Thymus (tissue), 11 donors: Measurements from ENCODE around the gene EMC8. TPM values are rescaled to one million over a fixed set of nuclear protein-coding genes. Genes with fewer than 3 reads are reported as not detected.
"Not testable (repeated sequence)": the region's sequence is repeated elsewhere in the genome, so short reads cannot be mapped to it uniquely, and the experiment has no call there.

Source experiments
- DNase-seq, 9 donors: peaks; one replicate each; pipeline ENCODE4 v3.0.0-alpha.2; 2013; ENCODE audit warnings: low spot score in 9 of 9, low read depth in 6 of 9, missing footprints in 1 of 9
- H3K27ac ChIP-seq, 2 donors: one replicate each; pipeline ENCODE4 v1.5.1; 2013; ENCODE audit warnings: control low read depth in 1 of 2, low read depth in 1 of 2, low read length in 1 of 2, mild to moderate bottlenecking in 1 of 2, moderate library complexity in 1 of 2
- H3K27me3 ChIP-seq, 2 donors: one replicate each; pipeline ENCODE4 v1.5.1; 2013; ENCODE audit warnings: low read length in 1 of 2; ENCODE audit not compliant: control insufficient read depth in 2 of 2, insufficient read depth in 1 of 2
- H3K36me3 ChIP-seq, 2 donors: one replicate each; pipeline ENCODE4 v1.5.1; 2013; ENCODE audit warnings: low read length in 1 of 2, mild to moderate bottlenecking in 1 of 2, moderate library complexity in 1 of 2; ENCODE audit not compliant: control insufficient read depth in 2 of 2, insufficient read depth in 2 of 2
- H3K4me1 ChIP-seq, 2 donors: one replicate each; pipeline ENCODE4 v1.5.1; 2013; ENCODE audit warnings: low read length in 2 of 2; ENCODE audit not compliant: control insufficient read depth in 2 of 2, insufficient read depth in 2 of 2
- H3K4me3 ChIP-seq, 2 donors: one replicate each; pipeline ENCODE4 v1.5.1; 2013; ENCODE audit warnings: low read length in 2 of 2, control low read depth in 1 of 2, mild to moderate bottlenecking in 1 of 2
- H3K9me3 ChIP-seq, 2 donors: one replicate each; pipeline ENCODE4 v1.5.1; 2013; ENCODE audit warnings: low read length in 1 of 2, mild to moderate bottlenecking in 1 of 2; ENCODE audit not compliant: control insufficient read depth in 2 of 2, insufficient read depth in 1 of 2
- WGBS: extraction: QIAGEN DNeasy Blood & Tissue Kit; methylation state at CpG from one replicate; pipeline ENCODE4 v1.1.7; 2013; 5-methylcytosine and 5-hydroxymethylcytosine counted together
- polyA plus RNA-seq: library from polyadenylated mRNA; stranded (reverse); fragments of 200-250 nt; gene quantifications from one replicate; pipeline ENCODE4 v1.2.3, GENCODE V29; 2013
- total RNA-seq: library from RNA; stranded (reverse); fragments of 120-200 nt; gene quantifications from one replicate; pipeline ENCODE4 v1.2.4, GENCODE V29; 2013
- donor health status: healthy.

EMC8 gene
- total and polyA plus RNA-seq, 2 donors, result 16.8 to 22.2 TPM

GRCh38 chr16:85837654-85838053, 38.3 kb upstream of the EMC8 start:
- H3K4me1 ChIP-seq, H3K36me3 ChIP-seq, H3K9me3 ChIP-seq, H3K27ac ChIP-seq, H3K4me3 ChIP-seq, DNase-seq: not testable (repeated sequence)
- 96% methylated on average over 4 of the region's 4 CpGs for WGBS
- peaks cover 0 to 11% of the 10 kb centered on the region in 2 donors for H3K27me3 ChIP-seq

GRCh38 chr16:85836706-85837582, 37.6 kb upstream of the EMC8 start:
- DNase-seq, result no peak
- peaks cover 0 to 12% of the 10 kb centered on the region in 2 donors for H3K27me3 ChIP-seq
- H3K27ac ChIP-seq, result no peak overlapping the region
- H3K4me1 ChIP-seq, result no peaks in the 10 kb centered on the region
- H3K36me3 ChIP-seq, result no peaks in the 10 kb centered on the region
- H3K4me3 ChIP-seq, result no peak overlapping the region
- peaks cover 0 to 12% of the 10 kb centered on the region in 2 donors for H3K9me3 ChIP-seq
- WGBS, result 86% methylated on average over 24 of the region's 24 CpGs

GRCh38 chr16:85835956-85836705, 36.8 kb upstream of the EMC8 start:
- H3K4me3 ChIP-seq, result no peak overlapping the region
- peaks cover 0 to 14% of the 10 kb centered on the region in 2 donors for H3K27me3 ChIP-seq
- H3K36me3 ChIP-seq, result no peaks in the 10 kb centered on the region
- no peaks in the 10 kb centered on the region for H3K4me1 ChIP-seq
- DNase-seq, result no peak
- WGBS, result 93% methylated on average over 22 of the region's 22 CpGs
- H3K9me3 ChIP-seq, result peaks cover 0 to 12% of the 10 kb centered on the region in 2 donors
- H3K27ac ChIP-seq, result no peak overlapping the region

GRCh38 chr16:85835227-85835751, 35.9 kb upstream of the EMC8 start:
- Histone ChIP-seq H3K9me3 (peaks cover 0 to 12% of the 10 kb centered on the region in 2 donors), H3K36me3 (no peaks in the 10 kb centered on the region), H3K27ac (no peak overlapping the region), H3K27me3 (peaks cover 0 to 18% of the 10 kb centered on the region in 2 donors), H3K4me3 (no peak overlapping the region), H3K4me1 (no peaks in the 10 kb centered on the region)
- WGBS, result 91% methylated on average over 21 of the region's 21 CpGs
- no peak for DNase-seq

- no peaks in the 10 kb centered on the region for H3K36me3 ChIP-seq
- no peak for DNase-seq
- H3K4me1 ChIP-seq, result peaks cover 0 to 2% of the 10 kb centered on the region in 2 donors
- WGBS, result 98% methylated on average over 5 of the region's 5 CpGs
- no peak overlapping the region for H3K4me3 ChIP-seq
- H3K27ac ChIP-seq, result no peak overlapping the region
- H3K27me3 ChIP-seq, result peaks cover 2 to 19% of the 10 kb centered on the region in 2 donors
- H3K9me3 ChIP-seq, result peaks cover 0 to 12% of the 10 kb centered on the region in 2 donors
Measured at GRCh38 chr16:85834741-85835140, 35.4 kb upstream of the EMC8 start.

GRCh38 chr16:85833219-85833920, 34.0 kb upstream of the EMC8 start:
- Histone ChIP-seq H3K27me3 (peaks cover 2 to 26% of the 10 kb centered on the region in 2 donors), H3K36me3 (no peaks in the 10 kb centered on the region), H3K4me1 (peaks cover 0 to 4% of the 10 kb centered on the region in 2 donors), H3K27ac (no peak overlapping the region), H3K9me3 (peaks cover 2 to 17% of the 10 kb centered on the region in 2 donors), H3K4me3 (no peak overlapping the region)
- WGBS, result 72% methylated on average over 22 of the region's 22 CpGs
- DNase-seq, result no peak

- 90% methylated on average over 21 of the region's 21 CpGs for WGBS
- Histone ChIP-seq H3K4me3 (no peak overlapping the region), H3K4me1 (peaks cover 0 to 4% of the 10 kb centered on the region in 2 donors), H3K27ac (no peak overlapping the region), H3K27me3 (peaks cover 2 to 28% of the 10 kb centered on the region in 2 donors), H3K36me3 (no peaks in the 10 kb centered on the region), H3K9me3 (peaks cover 2 to 17% of the 10 kb centered on the region in 2 donors)
- no peak for DNase-seq
Measured at GRCh38 chr16:85832570-85833218, 33.4 kb upstream of the EMC8 start.

GRCh38 chr16:85830821-85831220, 31.5 kb upstream of the EMC8 start:
- Histone ChIP-seq H3K36me3 (no peaks in the 10 kb centered on the region), H3K4me3 (no peak overlapping the region), H3K4me1 (peaks cover 0 to 4% of the 10 kb centered on the region in 2 donors), H3K27me3 (peaks cover 2 to 34% of the 10 kb centered on the region in 2 donors), H3K27ac (no peak overlapping the region), H3K9me3 (peaks cover 2 to 17% of the 10 kb centered on the region in 2 donors)
- no peak for DNase-seq
- WGBS, result 87% methylated on average over 9 of the region's 9 CpGs
